A549 (cell line): Measurements from ENCODE around the gene TIGD2. TPM values are rescaled to one million over a fixed set of nuclear protein-coding genes. Genes with fewer than 3 reads are reported as not detected.

ENCODE experiments used
- ATAC-seq, 2 experiments: fragments of 200-7000 bp in 1 of 2; fragments of >200 bp in 1 of 2; cut with Nextera tagmentation in 1 of 2; cut with Tn5 transposase in 1 of 2; 3 replicates each; pipeline versions ENCODE4 v1.8.0 to v1.9.1; 2018 to 2020; ENCODE audit warnings: mild to moderate bottlenecking in 1 of 2, moderate library complexity in 1 of 2
- CTCF ChIA-PET: fragments of 300-600 bp; sonication (Branson Sonifier 250); formaldehyde crosslinking; extraction: SDS; loops from one replicate; lab custom pipeline; 2021; ENCODE audit warnings: antibody characterized with exemption, inconsistent platforms; lab: Yijun Ruan, JAX
- POLR2A ChIA-PET: fragments of 350-600 bp; formaldehyde crosslinking; extraction: SDS; loops from one replicate; lab custom pipeline; 2021; ENCODE audit warnings: antibody characterized with exemption, inconsistent platforms; lab: Yijun Ruan, JAX
- DNase-seq, 2 experiments: peaks; one replicate each; pipeline versions ENCODE4 v3.0.0 to v3.0.0-alpha.2; 2011 to 2016; ENCODE audit warnings: low read depth in 1 of 2, low spot score in 1 of 2
- FAIRE-seq: peaks from 2 replicates; lab custom pipeline; 2011; peaks lifted over from hg19 to GRCh38; lab: Jason Lieb, UNC
- H3K27ac ChIP-seq, 2 experiments: fragments of >200 bp; sonication (Bioruptor Twin); formaldehyde crosslinking; 3 replicates each; pipeline ENCODE4 v1.5.1; 2016 to 2017
- H3K4me1 ChIP-seq: fragments of >200 bp; sonication (Bioruptor Twin); formaldehyde crosslinking; 3 replicates; pipeline ENCODE4 v1.6.1; 2016
- H3K4me2 ChIP-seq: fragments of >200 bp; sonication (Bioruptor Twin); formaldehyde crosslinking; 3 replicates; pipeline ENCODE4 v1.6.1; 2016
- H3K4me3 ChIP-seq: fragments of >200 bp; sonication (Bioruptor Twin); formaldehyde crosslinking; 3 replicates; pipeline ENCODE4 v1.5.1; 2016
- H3K9me3 ChIP-seq: fragments of >200 bp; sonication (Bioruptor Twin); formaldehyde crosslinking; 3 replicates; pipeline ENCODE4 v1.6.1; 2016
- BHLHE40 ChIP-seq: IDR thresholded peaks from 2 replicates; pipeline ENCODE4 v1.6.1; 2012; ENCODE audit warnings: low read depth, low read length, inconsistent platforms
- CBX8 ChIP-seq: fragments of 200-600 bp; sonication (generic); IDR thresholded peaks from 2 replicates; pipeline ENCODE4 v1.6.1; 2016
- EHMT2 ChIP-seq: fragments of 200-600 bp; sonication (generic); IDR thresholded peaks from 2 replicates; pipeline ENCODE4 v1.6.1; 2016; ENCODE audit warnings: antibody characterized with exemption, low read depth, mild to moderate bottlenecking, moderate library complexity
- EP300 ChIP-seq, 2 experiments: fragments of >200 bp; sonication (Bioruptor Twin); formaldehyde crosslinking; IDR thresholded peaks; 2 replicates in 1 of 2; 3 replicates in 1 of 2; pipeline ENCODE4 v1.6.1; 2016 to 2017
- ESRRA ChIP-seq: fragments of 150-350 bp; IDR thresholded peaks from 2 replicates; pipeline ENCODE4 v1.6.1; 2014; ENCODE audit warnings: mild to moderate bottlenecking, low read length, borderline replicate concordance
- FOXS1 ChIP-seq: fragments of 250-450 bp; sonication (Bioruptor Pico); IDR thresholded peaks from 2 replicates; pipeline ENCODE4 v1.5.0; 2020; ENCODE audit warnings: mild to moderate bottlenecking, moderate library complexity
- GATA3 ChIP-seq: IDR thresholded peaks from 2 replicates; pipeline ENCODE4 v1.6.1; 2012; ENCODE audit warnings: borderline replicate concordance
- HDAC2 ChIP-seq: fragments of 200-600 bp; sonication (generic); IDR thresholded peaks from 2 replicates; pipeline ENCODE4 v1.6.1; 2016
- HOXA7 ChIP-seq: fragments of 250-450 bp; sonication (Bioruptor Pico); IDR thresholded peaks from 2 replicates; pipeline ENCODE4 v1.5.0; 2020; ENCODE audit warnings: mild to moderate bottlenecking, moderate library complexity
- HOXB13 ChIP-seq: fragments of 250-450 bp; sonication (Bioruptor Pico); IDR thresholded peaks from 2 replicates; pipeline ENCODE4 v1.5.0; 2020; ENCODE audit warnings: low read depth, mild to moderate bottlenecking, moderate library complexity
- HOXB5 ChIP-seq: fragments of 250-450 bp; sonication (Bioruptor Pico); IDR thresholded peaks from 2 replicates; pipeline ENCODE4 v1.5.0; 2020; ENCODE audit warnings: mild to moderate bottlenecking, moderate library complexity
- JUN ChIP-seq, 2 experiments: fragments of >200 bp; sonication (Bioruptor Twin); formaldehyde crosslinking; IDR thresholded peaks; 2 replicates in 1 of 2; 3 replicates in 1 of 2; pipeline ENCODE4 v1.6.1; 2016 to 2017
- JUNB ChIP-seq: fragments of >200 bp; sonication (Bioruptor Twin); formaldehyde crosslinking; IDR thresholded peaks from 2 replicates; pipeline ENCODE4 v1.6.1; 2016
- KDM1A ChIP-seq: fragments of 200-600 bp; sonication (generic); IDR thresholded peaks from 2 replicates; pipeline ENCODE4 v1.6.1; 2016; ENCODE audit warnings: low read depth, mild to moderate bottlenecking
- MAZ ChIP-seq: fragments of 150-350 bp; IDR thresholded peaks from 2 replicates; pipeline ENCODE4 v1.6.1; 2014; ENCODE audit warnings: antibody characterized with exemption, low read depth, low read length, borderline replicate concordance
- MYC ChIP-seq: IDR thresholded peaks from 2 replicates; pipeline ENCODE4 v1.6.1; 2012; ENCODE audit warnings: mild to moderate bottlenecking, inconsistent platforms, low read length, improper control_type of control experiment, borderline replicate concordance
- NR3C1 ChIP-seq: fragments of >200 bp; sonication (Bioruptor Twin); formaldehyde crosslinking; IDR thresholded peaks from 3 replicates; pipeline ENCODE4 v1.6.1; 2017
- POLR2A ChIP-seq: IDR thresholded peaks from 2 replicates; pipeline ENCODE4 v1.6.1; 2012; ENCODE audit warnings: mild to moderate bottlenecking, low read length
- RARB ChIP-seq: fragments of 250-450 bp; sonication (Bioruptor Pico); IDR thresholded peaks from 2 replicates; pipeline ENCODE4 v1.8.0; 2021; ENCODE audit warnings: mild to moderate bottlenecking, moderate library complexity
- RNF2 ChIP-seq: fragments of 200-600 bp; sonication (generic); IDR thresholded peaks from 2 replicates; pipeline ENCODE4 v1.6.1; 2016; ENCODE audit warnings: low read depth, mild to moderate bottlenecking, antibody characterized with exemption, moderate library complexity, borderline replicate concordance
- TFCP2L1 ChIP-seq: fragments of 250-450 bp; sonication (Bioruptor Pico); IDR thresholded peaks from 2 replicates; pipeline ENCODE4 v1.5.0; 2021; ENCODE audit warnings: mild to moderate bottlenecking
- ZC3H11A ChIP-seq: fragments of 450-650 bp; IDR thresholded peaks from 2 replicates; pipeline ENCODE4 v1.6.1; 2014; ENCODE audit warnings: antibody characterized with exemption, mild to moderate bottlenecking
- ZSCAN20 ChIP-seq: fragments of 250-450 bp; sonication (Bioruptor Pico); IDR thresholded peaks from 2 replicates; pipeline ENCODE4 v1.8.0; 2022; ENCODE audit warnings: mild to moderate bottlenecking, moderate library complexity
- WGBS: methylation state at CpG from one replicate; pipeline ENCODE4 v1.1.6; 2017; ENCODE audit errors: missing lambda C conversion rate; 5-methylcytosine and 5-hydroxymethylcytosine counted together
- polyA minus RNA-seq: library from RNA; depleted of rRNA, polyadenylated mRNA; stranded (reverse); fragments of >200 nt; gene quantifications from 2 replicates; pipeline ENCODE4 v1.2.3, GENCODE V29; 2011; rRNA and poly(A)+ RNA removed
- polyA plus RNA-seq, 4 experiments: library from polyadenylated mRNA; depleted of rRNA in 3 of 4; stranded (reverse); fragments of >200 nt; fragmentation: RNase III in 1 of 4; extraction: RNeasy Plus Mini Kit Qiagen cat#74134 plus additional on column Dnase treatment in 1 of 4; gene quantifications; 2 replicates in 3 of 4; 3 replicates in 1 of 4; pipeline ENCODE4 v1.2.3, GENCODE V29; 2011 to 2017
- TF ChIP-seq, protein P1 (sequence below): IDR thresholded peaks from 2 replicates; pipeline ENCODE4 v1.6.1; 2012
- TF ChIP-seq, protein P2 (sequence below): fragments of >200 bp; sonication (Bioruptor Twin); formaldehyde crosslinking; IDR thresholded peaks from 3 replicates; pipeline ENCODE4 v1.5.1; 2016
- TF ChIP-seq, protein P3 (sequence below): fragments of >200 bp; sonication (Bioruptor Twin); formaldehyde crosslinking; IDR thresholded peaks from 2 replicates; pipeline ENCODE4 v1.6.1; 2016
- TF ChIP-seq, protein P4 (sequence below): fragments of 150-350 bp; IDR thresholded peaks from 2 replicates; pipeline ENCODE4 v1.6.1; 2014; ENCODE audit warnings: low read depth, mild to moderate bottlenecking, low read length
- TF ChIP-seq, protein P5 (sequence below): fragments of 200-600 bp; sonication (generic); IDR thresholded peaks from 2 replicates; pipeline ENCODE4 v1.6.1; 2016; ENCODE audit warnings: antibody characterized with exemption, mild to moderate bottlenecking, moderate library complexity
- TF ChIP-seq, protein P6 (sequence below): IDR thresholded peaks from 2 replicates; pipeline ENCODE4 v1.6.1; 2012
- TF ChIP-seq, protein P7 (sequence below): fragments of 250-450 bp; sonication (Bioruptor Pico); IDR thresholded peaks from 2 replicates; pipeline ENCODE4 v1.5.0; 2021; ENCODE audit warnings: mild to moderate bottlenecking, moderate library complexity, borderline replicate concordance

TIGD2 gene
- polyA plus RNA-seq (2011; rRNA removed) (8.8 and 10.7 TPM in 2 replicates), polyA plus RNA-seq (2017; fragmentation: RNase III; extraction: RNeasy Plus Mini Kit Qiagen cat#74134 plus additional on column Dnase treatment) (6.6 to 7.5 TPM (median 7.2 TPM) in 3 replicates), polyA minus RNA-seq (4.6 and 5.1 TPM in 2 replicates)
- polyA plus RNA-seq (2012; cell fraction: cytosol; rRNA removed) = 2.0 and 2.1 TPM in 2 replicates
- 1.1 and 1.6 TPM in 2 replicates for polyA plus RNA-seq (2012; cell fraction: nucleus; rRNA removed)

DNA sequence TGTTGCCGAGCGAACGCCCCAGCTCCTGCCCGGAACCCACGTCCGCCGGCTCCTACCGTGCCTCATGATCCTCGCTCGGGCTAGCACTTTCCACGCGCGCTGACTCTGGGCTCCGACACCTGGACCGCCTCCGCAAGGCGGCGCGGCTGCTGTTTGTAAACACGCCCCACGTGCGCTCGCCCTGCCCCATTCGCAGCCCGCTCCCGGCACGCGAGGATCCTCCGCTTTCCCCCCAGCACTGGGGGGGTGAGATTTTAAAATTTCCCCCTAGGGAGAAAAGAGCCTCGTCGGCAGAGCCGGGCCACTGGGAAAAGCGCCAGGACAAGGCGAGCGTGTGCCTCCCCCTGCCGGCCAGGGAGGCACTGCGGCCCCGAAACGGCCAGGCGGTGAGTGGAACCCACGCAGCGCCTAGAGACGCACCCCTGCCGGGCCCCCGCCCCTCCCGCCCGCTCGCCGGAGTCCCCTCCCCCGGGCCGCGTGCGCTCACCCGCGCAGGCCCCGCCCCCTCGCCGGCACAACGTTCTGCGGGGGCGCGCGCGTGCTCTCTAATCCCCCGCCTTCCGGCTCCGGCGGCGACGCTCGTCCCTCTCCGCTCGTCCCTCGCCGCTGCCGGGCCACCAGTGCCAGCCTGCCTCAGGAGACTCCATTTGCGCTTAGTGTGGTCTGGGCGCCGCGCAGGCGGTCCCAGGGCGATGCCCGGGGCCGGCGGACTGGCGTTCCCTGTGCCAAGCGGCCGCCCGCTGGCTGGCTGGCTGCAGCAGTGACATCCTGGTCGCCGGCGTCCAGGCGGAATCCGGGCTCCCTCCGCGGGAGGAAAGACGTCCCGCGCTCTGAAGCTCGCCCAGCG, at the start of gene TIGD2:
TSS of gene TIGD2 (plus strand) at position 548 of the 847 bp plus-strand sequence. CDS start 1,442 bp downstream, outside the sequence.
- POLR2A ChIA-PET = interaction anchor here (0.6 to 0.9 kb wide), 2 partner anchors 12 to 18 kb away, joined by 3 to 4 read pairs; no protein-coding TSS in a partner anchor
- TF ChIP-seq, protein P1, sequence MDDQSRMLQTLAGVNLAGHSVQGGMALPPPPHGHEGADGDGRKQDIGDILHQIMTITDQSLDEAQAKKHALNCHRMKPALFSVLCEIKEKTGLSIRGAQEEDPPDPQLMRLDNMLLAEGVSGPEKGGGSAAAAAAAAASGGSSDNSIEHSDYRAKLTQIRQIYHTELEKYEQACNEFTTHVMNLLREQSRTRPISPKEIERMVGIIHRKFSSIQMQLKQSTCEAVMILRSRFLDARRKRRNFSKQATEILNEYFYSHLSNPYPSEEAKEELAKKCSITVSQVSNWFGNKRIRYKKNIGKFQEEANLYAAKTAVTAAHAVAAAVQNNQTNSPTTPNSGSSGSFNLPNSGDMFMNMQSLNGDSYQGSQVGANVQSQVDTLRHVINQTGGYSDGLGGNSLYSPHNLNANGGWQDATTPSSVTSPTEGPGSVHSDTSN = peak; percentile 17; the same call in 1 of the 2 replicates
- TF ChIP-seq, protein P2, sequence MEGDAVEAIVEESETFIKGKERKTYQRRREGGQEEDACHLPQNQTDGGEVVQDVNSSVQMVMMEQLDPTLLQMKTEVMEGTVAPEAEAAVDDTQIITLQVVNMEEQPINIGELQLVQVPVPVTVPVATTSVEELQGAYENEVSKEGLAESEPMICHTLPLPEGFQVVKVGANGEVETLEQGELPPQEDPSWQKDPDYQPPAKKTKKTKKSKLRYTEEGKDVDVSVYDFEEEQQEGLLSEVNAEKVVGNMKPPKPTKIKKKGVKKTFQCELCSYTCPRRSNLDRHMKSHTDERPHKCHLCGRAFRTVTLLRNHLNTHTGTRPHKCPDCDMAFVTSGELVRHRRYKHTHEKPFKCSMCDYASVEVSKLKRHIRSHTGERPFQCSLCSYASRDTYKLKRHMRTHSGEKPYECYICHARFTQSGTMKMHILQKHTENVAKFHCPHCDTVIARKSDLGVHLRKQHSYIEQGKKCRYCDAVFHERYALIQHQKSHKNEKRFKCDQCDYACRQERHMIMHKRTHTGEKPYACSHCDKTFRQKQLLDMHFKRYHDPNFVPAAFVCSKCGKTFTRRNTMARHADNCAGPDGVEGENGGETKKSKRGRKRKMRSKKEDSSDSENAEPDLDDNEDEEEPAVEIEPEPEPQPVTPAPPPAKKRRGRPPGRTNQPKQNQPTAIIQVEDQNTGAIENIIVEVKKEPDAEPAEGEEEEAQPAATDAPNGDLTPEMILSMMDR = peak; percentile 76
- TF ChIP-seq HOXB5 (no peak), ZC3H11A (no peak), RARB (CRISPR knock-in tag) (no peak), ESRRA (no peak), JUN (IDR thresholded peaks at IDR 0.05) (peak in 1 of 2 experiments; percentile 75; a peak in 2 of 5 replicates), POLR2A (peak; percentile 73), HDAC2 (no peak), GATA3 (no peak; the same call in 1 of the 2 replicates), HOXA7 (CRISPR knock-in tag) (no peak), CBX8 (no peak), RNF2 (peak; percentile 58; the same call in 1 of the 2 replicates), KDM1A (no peak), EHMT2 (no peak), EP300 (IDR thresholded peaks at IDR 0.05) (no peak), MAZ (no peak), FOXS1 (CRISPR knock-in tag) (no peak), ZSCAN20 (CRISPR knock-in tag) (no peak), NR3C1 (no peak), HOXB13 (no peak), JUNB (no peak), MYC (peak; percentile 35; the same call in 1 of the 2 replicates), BHLHE40 (no peak), TFCP2L1 (CRISPR knock-in tag) (no peak)
- TF ChIP-seq, protein P3, sequence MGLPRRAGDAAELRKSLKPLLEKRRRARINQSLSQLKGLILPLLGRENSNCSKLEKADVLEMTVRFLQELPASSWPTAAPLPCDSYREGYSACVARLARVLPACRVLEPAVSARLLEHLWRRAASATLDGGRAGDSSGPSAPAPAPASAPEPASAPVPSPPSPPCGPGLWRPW = no peak
- TF ChIP-seq, protein P4, sequence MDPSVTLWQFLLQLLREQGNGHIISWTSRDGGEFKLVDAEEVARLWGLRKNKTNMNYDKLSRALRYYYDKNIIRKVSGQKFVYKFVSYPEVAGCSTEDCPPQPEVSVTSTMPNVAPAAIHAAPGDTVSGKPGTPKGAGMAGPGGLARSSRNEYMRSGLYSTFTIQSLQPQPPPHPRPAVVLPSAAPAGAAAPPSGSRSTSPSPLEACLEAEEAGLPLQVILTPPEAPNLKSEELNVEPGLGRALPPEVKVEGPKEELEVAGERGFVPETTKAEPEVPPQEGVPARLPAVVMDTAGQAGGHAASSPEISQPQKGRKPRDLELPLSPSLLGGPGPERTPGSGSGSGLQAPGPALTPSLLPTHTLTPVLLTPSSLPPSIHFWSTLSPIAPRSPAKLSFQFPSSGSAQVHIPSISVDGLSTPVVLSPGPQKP = no peak
- TF ChIP-seq, protein P5, sequence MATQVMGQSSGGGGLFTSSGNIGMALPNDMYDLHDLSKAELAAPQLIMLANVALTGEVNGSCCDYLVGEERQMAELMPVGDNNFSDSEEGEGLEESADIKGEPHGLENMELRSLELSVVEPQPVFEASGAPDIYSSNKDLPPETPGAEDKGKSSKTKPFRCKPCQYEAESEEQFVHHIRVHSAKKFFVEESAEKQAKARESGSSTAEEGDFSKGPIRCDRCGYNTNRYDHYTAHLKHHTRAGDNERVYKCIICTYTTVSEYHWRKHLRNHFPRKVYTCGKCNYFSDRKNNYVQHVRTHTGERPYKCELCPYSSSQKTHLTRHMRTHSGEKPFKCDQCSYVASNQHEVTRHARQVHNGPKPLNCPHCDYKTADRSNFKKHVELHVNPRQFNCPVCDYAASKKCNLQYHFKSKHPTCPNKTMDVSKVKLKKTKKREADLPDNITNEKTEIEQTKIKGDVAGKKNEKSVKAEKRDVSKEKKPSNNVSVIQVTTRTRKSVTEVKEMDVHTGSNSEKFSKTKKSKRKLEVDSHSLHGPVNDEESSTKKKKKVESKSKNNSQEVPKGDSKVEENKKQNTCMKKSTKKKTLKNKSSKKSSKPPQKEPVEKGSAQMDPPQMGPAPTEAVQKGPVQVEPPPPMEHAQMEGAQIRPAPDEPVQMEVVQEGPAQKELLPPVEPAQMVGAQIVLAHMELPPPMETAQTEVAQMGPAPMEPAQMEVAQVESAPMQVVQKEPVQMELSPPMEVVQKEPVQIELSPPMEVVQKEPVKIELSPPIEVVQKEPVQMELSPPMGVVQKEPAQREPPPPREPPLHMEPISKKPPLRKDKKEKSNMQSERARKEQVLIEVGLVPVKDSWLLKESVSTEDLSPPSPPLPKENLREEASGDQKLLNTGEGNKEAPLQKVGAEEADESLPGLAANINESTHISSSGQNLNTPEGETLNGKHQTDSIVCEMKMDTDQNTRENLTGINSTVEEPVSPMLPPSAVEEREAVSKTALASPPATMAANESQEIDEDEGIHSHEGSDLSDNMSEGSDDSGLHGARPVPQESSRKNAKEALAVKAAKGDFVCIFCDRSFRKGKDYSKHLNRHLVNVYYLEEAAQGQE = no peak
- TF ChIP-seq, protein P6, sequence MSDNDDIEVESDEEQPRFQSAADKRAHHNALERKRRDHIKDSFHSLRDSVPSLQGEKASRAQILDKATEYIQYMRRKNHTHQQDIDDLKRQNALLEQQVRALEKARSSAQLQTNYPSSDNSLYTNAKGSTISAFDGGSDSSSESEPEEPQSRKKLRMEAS = peak; percentile 98
- TF ChIP-seq, protein P7, sequence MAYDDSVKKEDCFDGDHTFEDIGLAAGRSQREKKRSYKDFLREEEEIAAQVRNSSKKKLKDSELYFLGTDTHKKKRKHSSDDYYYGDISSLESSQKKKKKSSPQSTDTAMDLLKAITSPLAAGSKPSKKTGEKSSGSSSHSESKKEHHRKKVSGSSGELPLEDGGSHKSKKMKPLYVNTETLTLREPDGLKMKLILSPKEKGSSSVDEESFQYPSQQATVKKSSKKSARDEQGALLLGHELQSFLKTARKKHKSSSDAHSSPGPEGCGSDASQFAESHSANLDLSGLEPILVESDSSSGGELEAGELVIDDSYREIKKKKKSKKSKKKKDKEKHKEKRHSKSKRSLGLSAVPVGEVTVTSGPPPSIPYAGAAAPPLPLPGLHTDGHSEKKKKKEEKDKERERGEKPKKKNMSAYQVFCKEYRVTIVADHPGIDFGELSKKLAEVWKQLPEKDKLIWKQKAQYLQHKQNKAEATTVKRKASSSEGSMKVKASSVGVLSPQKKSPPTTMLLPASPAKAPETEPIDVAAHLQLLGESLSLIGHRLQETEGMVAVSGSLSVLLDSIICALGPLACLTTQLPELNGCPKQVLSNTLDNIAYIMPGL (CRISPR knock-in tag) = no peak

More for the DNA sequence above, at the start of gene TIGD2:
- peak; percentile 89 to 94 for ATAC-seq
- Histone ChIP-seq H3K9me3 (peaks cover 6% of the 10 kb centered on the region; the same call in 1 of the 3 replicates), H3K4me2 (peak within 1 kb of the TSS; percentile 97), H3K4me1 (peaks cover 7% of the 10 kb centered on the region; the same call in 2 of the 3 replicates), H3K4me3 (peak within 1 kb of the TSS; percentile 82), H3K27ac (peak within 1 kb of the TSS; percentile 95 to 99)
- 0% methylated on average over 2 of the region's 101 CpGs for WGBS
- CTCF ChIA-PET = interaction anchor here (1.8 kb wide), 1 partner anchor 54 kb away, joined by 5 read pairs; the partner anchor contains the start of gene FAM13A
- no peak for FAIRE-seq
- DNase-seq = peak; percentile 70 to 86
